Neural progenitor cell (in vitro differentiated cells): ENCODE data around the gene HIP1R.

ENCODE experiments used
- EZH2 ChIP-seq: fragments of 200-600 bp; sonication (generic); IDR thresholded peaks from 2 replicates; pipeline ENCODE4 v1.6.1; 2017; ENCODE audit warnings: antibody characterized with exemption, mild to moderate bottlenecking, moderate library complexity
- TF ChIP-seq, protein P1 (sequence below): fragments of 200-600 bp; sonication (generic); IDR thresholded peaks from 2 replicates; pipeline ENCODE4 v1.5.1; 2017; ENCODE audit warnings: antibody characterized with exemption, mild to moderate bottlenecking

DNA sequence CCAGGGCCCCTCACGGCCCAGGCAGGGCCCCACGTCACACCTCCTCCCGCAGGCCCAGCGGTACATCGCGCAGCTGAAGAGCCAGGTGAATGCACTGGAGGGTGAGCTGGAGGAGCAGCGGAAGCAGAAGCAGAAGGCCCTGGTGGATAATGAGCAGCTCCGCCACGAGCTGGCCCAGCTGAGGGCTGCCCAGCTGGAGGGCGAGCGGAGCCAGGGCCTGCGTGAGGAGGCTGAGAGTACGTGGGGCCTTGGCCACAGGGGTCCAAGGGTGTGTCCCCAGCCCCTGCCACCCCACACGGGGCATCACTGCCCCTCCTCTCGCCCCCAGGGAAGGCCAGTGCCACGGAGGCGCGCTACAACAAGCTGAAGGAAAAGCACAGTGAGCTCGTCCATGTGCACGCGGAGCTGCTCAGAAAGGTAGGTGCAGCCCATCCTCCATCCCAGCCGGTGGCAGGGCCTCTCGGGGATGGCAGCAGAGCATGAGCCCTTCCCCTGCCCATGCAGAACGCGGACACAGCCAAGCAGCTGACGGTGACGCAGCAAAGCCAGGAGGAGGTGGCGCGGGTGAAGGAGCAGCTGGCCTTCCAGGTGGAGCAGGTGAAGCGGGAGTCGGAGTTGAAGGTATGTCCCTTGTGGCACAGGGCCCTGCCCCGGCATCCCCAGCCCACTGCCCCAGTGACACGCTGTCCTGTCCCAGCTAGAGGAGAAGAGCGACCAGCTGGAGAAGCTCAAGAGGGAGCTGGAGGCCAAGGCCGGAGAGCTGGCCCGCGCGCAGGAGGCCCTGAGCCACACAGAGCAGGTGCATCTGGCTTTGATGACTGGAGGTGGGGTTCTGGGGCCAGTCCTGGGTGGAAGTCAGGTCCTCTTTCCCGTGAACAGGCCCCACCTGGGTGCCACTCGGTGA lies 20.9 kb downstream of the HIP1R start:
- TF ChIP-seq, protein P1, sequence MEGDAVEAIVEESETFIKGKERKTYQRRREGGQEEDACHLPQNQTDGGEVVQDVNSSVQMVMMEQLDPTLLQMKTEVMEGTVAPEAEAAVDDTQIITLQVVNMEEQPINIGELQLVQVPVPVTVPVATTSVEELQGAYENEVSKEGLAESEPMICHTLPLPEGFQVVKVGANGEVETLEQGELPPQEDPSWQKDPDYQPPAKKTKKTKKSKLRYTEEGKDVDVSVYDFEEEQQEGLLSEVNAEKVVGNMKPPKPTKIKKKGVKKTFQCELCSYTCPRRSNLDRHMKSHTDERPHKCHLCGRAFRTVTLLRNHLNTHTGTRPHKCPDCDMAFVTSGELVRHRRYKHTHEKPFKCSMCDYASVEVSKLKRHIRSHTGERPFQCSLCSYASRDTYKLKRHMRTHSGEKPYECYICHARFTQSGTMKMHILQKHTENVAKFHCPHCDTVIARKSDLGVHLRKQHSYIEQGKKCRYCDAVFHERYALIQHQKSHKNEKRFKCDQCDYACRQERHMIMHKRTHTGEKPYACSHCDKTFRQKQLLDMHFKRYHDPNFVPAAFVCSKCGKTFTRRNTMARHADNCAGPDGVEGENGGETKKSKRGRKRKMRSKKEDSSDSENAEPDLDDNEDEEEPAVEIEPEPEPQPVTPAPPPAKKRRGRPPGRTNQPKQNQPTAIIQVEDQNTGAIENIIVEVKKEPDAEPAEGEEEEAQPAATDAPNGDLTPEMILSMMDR: no peak
- no peak for TF ChIP-seq EZH2
